ENCODE results near the gene MBNL1.

- TF ChIP-seq POLR2AphosphoS5 (IDR thresholded peaks at IDR 0.05; ENCODE audit: low read depth, low read length) (no peak), CTCF (IDR thresholded peaks at IDR 0.05) (no peak), TCF7L2 (IDR thresholded peaks at IDR 0.05; ENCODE audit: low read depth, low read length) (no peak)
These were observed 79.9 kb downstream of the MBNL1 start for GRCh38 chr3:152348436-152349177.

All from Panc1 (cell line).